ENCODE data around the gene ALDOA.

Gene ALDOA

GRCh38 chr16:30069611-30070462 lies 4.3 kb downstream of the ALDOA start:
- no peak for DNase-seq (ENCODE audit: low read depth)

- DNase-seq (ENCODE audit: low read depth) = no peak
Measured at GRCh38 chr16:30070490-30070889, 4.9 kb downstream of the ALDOA start.

- DNase-seq (ENCODE audit: low read depth) = peak; percentile 73
Measured at GRCh38 chr16:30075503-30076275, 10.1 kb downstream of the ALDOA start, which contains the start of gene PPP4C. TSS of gene PPP4C (plus strand) at chr16:30075994. CDS start at chr16:30076378, 384 bp downstream.

- DNase-seq (ENCODE audit: low read depth) = no peak
Measured at GRCh38 chr16:30076276-30076791, 10.8 kb downstream of the ALDOA start.

GRCh38 chr16:30077656-30078055 lies 12.1 kb downstream of the ALDOA start:
- no peak for DNase-seq (ENCODE audit: low read depth)

GRCh38 chr16:30078744-30079143 lies 13.2 kb downstream of the ALDOA start:
- no peak for DNase-seq (ENCODE audit: low read depth)

- no peak for DNase-seq (ENCODE audit: low read depth)
Measured at GRCh38 chr16:30079480-30079879, 13.9 kb downstream of the ALDOA start.

GRCh38 chr16:30082545-30083090 lies 17.1 kb downstream of the ALDOA start:
- no peak for DNase-seq (ENCODE audit: low read depth)

GRCh38 chr16:30083216-30084055 lies 17.9 kb downstream of the ALDOA start:
- DNase-seq (ENCODE audit: low read depth) = no peak

GRCh38 chr16:30084096-30084815 lies 18.7 kb downstream of the ALDOA start:
- DNase-seq (ENCODE audit: low read depth) = no peak

GRCh38 chr16:30084816-30085159 lies 19.2 kb downstream of the ALDOA start:
- DNase-seq (ENCODE audit: low read depth) = no peak

GRCh38 chr16:30085247-30085646 lies 19.7 kb downstream of the ALDOA start:
- no peak for DNase-seq (ENCODE audit: low read depth)

GRCh38 chr16:30085820-30086219 lies 20.3 kb downstream of the ALDOA start:
- DNase-seq (ENCODE audit: low read depth) = no peak

- DNase-seq (ENCODE audit: low read depth) = no peak
Measured at GRCh38 chr16:30086291-30087140, 21.0 kb downstream of the ALDOA start.

- no peak for DNase-seq (ENCODE audit: low read depth)
Measured at GRCh38 chr16:30087181-30087898, 21.8 kb downstream of the ALDOA start.

GRCh38 chr16:30088237-30088831 lies 22.8 kb downstream of the ALDOA start:
- DNase-seq (ENCODE audit: low read depth) = no peak

GRCh38 chr16:30088832-30089624 lies 23.5 kb downstream of the ALDOA start:
- no peak for DNase-seq (ENCODE audit: low read depth)

All from GM04504 (cell line).